ENCODE results near the gene MAP2K1. TPM values are rescaled to one million over a fixed set of nuclear protein-coding genes. Genes with fewer than 3 reads are reported as not detected.
A peak's percentile ranks its signal among the peaks of the same experiment; 100 is the strongest.

Gene MAP2K1
- total and polyA plus RNA-seq, 2 of the 4 experiments (the other 2 are of a cell fraction), result 34.7 to 37.8 TPM

- BruUV-seq (replicated peaks), result no TSS peak
- Histone ChIP-seq H2BK5ac (ENCODE audit: low read depth, low read length, poor library complexity, severe bottlenecking) (no peak overlapping the region), H2BK120ac (ENCODE audit: low read depth, low read length) (no peak overlapping the region), H3K18ac (ENCODE audit: low read depth, low read length) (no peak overlapping the region), H3K4me3 (ENCODE audit: insufficient read depth, low read depth, low read length) (no peak overlapping the region), H4K91ac (ENCODE audit: insufficient read depth, low read depth, low read length) (no peak overlapping the region), H3K14ac (replicated peaks; ENCODE audit: low read depth, low read length) (no peak overlapping the region), H3K23ac (ENCODE audit: low read depth, low read length) (no peak overlapping the region), H3K4ac (ENCODE audit: low read depth, low read length) (no peak overlapping the region), H4K5ac (ENCODE audit: low read depth, low read length) (no peak overlapping the region), H2AK9ac (replicated peaks; ENCODE audit: low read depth, low read length, poor library complexity) (no peak overlapping the region), H3K4me2 (ENCODE audit: low read depth, low read length) (no peak overlapping the region), H3K27me3 (ENCODE audit: control insufficient read depth, insufficient read depth, low read length) (no peaks in the 10 kb centered on the region), H2BK20ac (ENCODE audit: low read depth, low read length) (no peak overlapping the region), H3K27ac (ENCODE audit: insufficient read depth, low read length) (no peak overlapping the region), H2AFZ (replicated peaks; ENCODE audit: low read length, poor library complexity) (no peak overlapping the region), H3K9me3 (ENCODE audit: control insufficient read depth, insufficient read depth, low read length) (no peaks in the 10 kb centered on the region), H3K79me1 (ENCODE audit: low read depth in 1 of 2, low read length in 2 of 2) (peaks cover 18 to 38% of the 10 kb centered on the region in 2 experiments), H3K36me3 (ENCODE audit: control insufficient read depth, insufficient read depth, low read length) (peaks cover 11% of the 10 kb centered on the region), H3K4me1 (ENCODE audit: control insufficient read depth, insufficient read depth, low read length) (no peaks in the 10 kb centered on the region), H4K20me1 (ENCODE audit: insufficient read depth, low read length) (no peaks in the 10 kb centered on the region; the same call in 1 of the 2 replicates), H2BK15ac (ENCODE audit: low read depth, low read length) (no peak overlapping the region), H4K8ac (ENCODE audit: low read depth in 2 of 2, low read length in 2 of 2) (no peak overlapping the region), H3K56ac (ENCODE audit: extremely low read depth, insufficient read depth, low read length) (no peak overlapping the region), H3K9ac (ENCODE audit: low read depth, low read length) (no peak overlapping the region), H3K9me1 (ENCODE audit: insufficient read depth, low read length) (peaks cover 8% of the 10 kb centered on the region; the same call in 1 of the 2 replicates), H2AK5ac (ENCODE audit: low read depth, low read length) (no peak overlapping the region)
- ChIA-PET CTCF (no interaction called here), POLR2A (ENCODE audit: unreplicated experiment) (no interaction called here)
- no peak for ATAC-seq (ENCODE audit: low read depth)
- dilution Hi-C loops (cut with HindIII; ENCODE audit: low sequenced_read_pairs, unreplicated experiment), result no loop called here
- peak; percentile 32 for DNase-seq
- TF ChIP-seq MAFK (IDR thresholded peaks at IDR 0.05; ENCODE audit: low read depth, low read length) (no peak), RAD21 (IDR thresholded peaks at IDR 0.05; ENCODE audit: low read length) (no peak), CTCF (conservative IDR thresholded peaks at IDR 0.05; ENCODE audit: low read depth, low read length) (no peak), MAZ (IDR thresholded peaks at IDR 0.05; ENCODE audit: borderline replicate concordance, low read depth, low read length) (no peak), MXI1 (IDR thresholded peaks at IDR 0.05; ENCODE audit: borderline replicate concordance, low read depth, low read length) (no peak), POLR2A (IDR thresholded peaks at IDR 0.05; ENCODE audit: low read depth, low read length) (no peak), CEBPB (IDR thresholded peaks at IDR 0.05; ENCODE audit: low read depth, low read length) (peak; percentile 69), FOS (IDR thresholded peaks at IDR 0.05; ENCODE audit: low read depth, low read length) (peak; percentile 30; the same call in 1 of the 2 replicates), ELK1 (IDR thresholded peaks at IDR 0.05; ENCODE audit: borderline replicate concordance, low read depth, low read length) (no peak)
- in situ Hi-C loops (cut with MboI; ENCODE audit: low sequenced_read_pairs), result no loop called here
- intact Hi-C loops (cut with micrococcal nuclease), result no loop called here
- no CpG with 5 or more reads among the region's 2 CpGs for WGBS, 2 experiments (ENCODE audit: extremely low coverage in 2 of 2, insufficient read length in 1 of 2)
Observed at GRCh38 chr15:66454143-66454542, 67.4 kb downstream of the MAP2K1 start.

Data from IMR-90 (cell line).